GM23248 (cell line): ENCODE results near the gene SYVN1. TPM values are rescaled to one million over a fixed set of nuclear protein-coding genes. Genes with fewer than 3 reads are reported as not detected.
A peak's percentile ranks its signal among the peaks of the same experiment; 100 is the strongest.
"Not testable (repeated sequence)": the region's sequence is repeated elsewhere in the genome, so short reads cannot be mapped to it uniquely, and the experiment has no call there.

ENCODE experiments used
- DNase-seq: peaks from one replicate; pipeline ENCODE4 v3.0.0-alpha.2; 2015
- H2AFZ ChIP-seq: fragments of 200-600 bp; sonication (generic); 2 replicates; pipeline ENCODE4 v1.6.1; 2016; ENCODE audit warnings: antibody characterized with exemption
- H3F3A ChIP-seq: fragments of 200-600 bp; sonication (generic); 2 replicates; pipeline ENCODE4 v1.6.1; 2016; ENCODE audit warnings: mild to moderate bottlenecking, antibody characterized with exemption, mixed run types; ENCODE audit not compliant: insufficient read depth
- H3K27ac ChIP-seq: fragments of 200-600 bp; sonication (generic); 2 replicates; pipeline ENCODE4 v1.5.1; 2016; ENCODE audit warnings: mild to moderate bottlenecking
- H3K27me3 ChIP-seq: fragments of 200-600 bp; sonication (generic); replicated peaks from 2 replicates; pipeline ENCODE4 v1.6.1; 2016; ENCODE audit warnings: mild to moderate bottlenecking; ENCODE audit not compliant: insufficient read depth
- H3K36me3 ChIP-seq: fragments of 200-600 bp; sonication (generic); 2 replicates; pipeline ENCODE4 v1.6.1; 2016; ENCODE audit warnings: low read depth, mild to moderate bottlenecking
- H3K4me1 ChIP-seq: fragments of 200-600 bp; sonication (generic); 2 replicates; pipeline ENCODE4 v1.6.1; 2016; ENCODE audit warnings: mild to moderate bottlenecking; ENCODE audit not compliant: insufficient read depth
- H3K4me2 ChIP-seq: fragments of 200-600 bp; sonication (generic); one replicate; pipeline ENCODE4 v1.6.1; 2016; ENCODE audit warnings: mild to moderate bottlenecking; ENCODE audit not compliant: unreplicated experiment
- H3K4me3 ChIP-seq: fragments of 200-600 bp; sonication (generic); 2 replicates; pipeline ENCODE4 v1.5.1; 2016; ENCODE audit warnings: mild to moderate bottlenecking
- H3K79me2 ChIP-seq: fragments of 200-600 bp; sonication (generic); 2 replicates; pipeline ENCODE4 v1.6.1; 2016; ENCODE audit warnings: mild to moderate bottlenecking; ENCODE audit not compliant: insufficient read depth
- H3K9ac ChIP-seq: fragments of 200-600 bp; sonication (generic); 2 replicates; pipeline ENCODE4 v1.6.1; 2016; ENCODE audit warnings: mild to moderate bottlenecking
- H3K9me2 ChIP-seq: fragments of 200-600 bp; sonication (generic); 2 replicates; pipeline ENCODE4 v1.6.1; 2016; ENCODE audit warnings: mixed run types, mild to moderate bottlenecking, moderate library complexity; ENCODE audit not compliant: insufficient read depth
- H3K9me3 ChIP-seq: fragments of 200-600 bp; sonication (generic); one replicate; pipeline ENCODE4 v1.6.1; 2017; ENCODE audit warnings: low read depth
- H4K20me1 ChIP-seq: fragments of 200-600 bp; sonication (generic); 2 replicates; pipeline ENCODE4 v1.6.0; 2016; ENCODE audit not compliant: insufficient read depth
- EZH2 ChIP-seq: fragments of 200-600 bp; sonication (generic); IDR thresholded peaks from 2 replicates; pipeline ENCODE4 v1.6.1; 2018; ENCODE audit warnings: antibody characterized with exemption, mild to moderate bottlenecking; ENCODE audit not compliant: insufficient read depth, poor library complexity, severe bottlenecking
- EZH2phosphoT487 ChIP-seq: fragments of 200-600 bp; sonication (generic); IDR thresholded peaks from 2 replicates; pipeline ENCODE4 v1.6.1; 2018; ENCODE audit warnings: antibody characterized with exemption, moderate library complexity, mild to moderate bottlenecking, low read depth; ENCODE audit not compliant: insufficient read depth
- WGBS, 2 experiments: methylation state at CpG; one replicate each; pipeline ENCODE4 v1.1.6; 2015 to 2017; ENCODE audit warnings: low lambda C conversion rate in 2 of 2, low coverage in 1 of 2; ENCODE audit errors: missing lambda C conversion rate in 2 of 2; 5-methylcytosine and 5-hydroxymethylcytosine counted together
- in situ Hi-C: fragments of 300-500 bp; cut with MboI; formaldehyde crosslinking; loops from 2 replicates; pipeline ENCODE4 v1.15.0; 2020
- polyA plus RNA-seq: library from polyadenylated mRNA; unstranded; fragments of >200 nt; fragmentation: Nextera tagmentation; extraction: Ambion mirVana; gene quantifications from 2 replicates; pipeline ENCODE4 v1.2.1, GENCODE V29; 2016
- total RNA-seq: library from RNA; depleted of rRNA; stranded (reverse); fragments of >200 nt; shearing (Covaris generic); gene quantifications from 2 replicates; pipeline ENCODE4 v1.2.3, GENCODE V29; 2014

Gene SYVN1
- total and polyA plus RNA-seq, 2 experiments from 2014 or later = 21.2 to 29.5 TPM

DNA sequence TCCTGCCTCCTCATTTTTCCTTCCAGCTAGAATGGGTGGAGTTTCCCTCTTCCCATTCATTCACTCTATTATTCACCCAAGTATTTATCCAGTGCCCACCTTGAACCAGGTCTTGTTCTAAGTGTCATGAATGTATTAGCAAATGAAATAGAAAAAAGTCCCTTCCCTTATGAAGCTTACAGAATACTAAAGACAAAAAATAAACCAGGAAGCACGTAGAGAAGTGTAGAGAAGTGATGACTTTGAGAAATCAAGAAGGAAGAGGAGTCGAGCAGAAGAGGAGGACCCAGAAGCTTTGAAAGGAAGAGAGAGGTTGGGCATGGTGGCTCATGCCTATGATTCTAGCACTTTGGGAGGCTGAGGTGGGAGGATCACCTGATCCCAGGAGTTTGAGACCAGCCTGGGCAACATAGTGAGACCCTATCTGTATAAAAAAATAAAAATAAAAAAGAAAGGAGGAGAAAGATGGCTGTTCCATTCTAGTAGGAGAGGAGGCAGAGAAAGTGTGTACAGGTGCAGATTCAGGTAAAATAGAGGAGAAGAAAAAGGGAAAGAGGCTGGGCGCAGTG lies 17.1 kb upstream of the SYVN1 start:
- WGBS, 2 experiments = 49 to 58% methylated on average over 3 of the region's 3 CpGs
- no peak overlapping the region for H2AFZ ChIP-seq
- no peak overlapping the region for H3K4me2 ChIP-seq

DNA sequence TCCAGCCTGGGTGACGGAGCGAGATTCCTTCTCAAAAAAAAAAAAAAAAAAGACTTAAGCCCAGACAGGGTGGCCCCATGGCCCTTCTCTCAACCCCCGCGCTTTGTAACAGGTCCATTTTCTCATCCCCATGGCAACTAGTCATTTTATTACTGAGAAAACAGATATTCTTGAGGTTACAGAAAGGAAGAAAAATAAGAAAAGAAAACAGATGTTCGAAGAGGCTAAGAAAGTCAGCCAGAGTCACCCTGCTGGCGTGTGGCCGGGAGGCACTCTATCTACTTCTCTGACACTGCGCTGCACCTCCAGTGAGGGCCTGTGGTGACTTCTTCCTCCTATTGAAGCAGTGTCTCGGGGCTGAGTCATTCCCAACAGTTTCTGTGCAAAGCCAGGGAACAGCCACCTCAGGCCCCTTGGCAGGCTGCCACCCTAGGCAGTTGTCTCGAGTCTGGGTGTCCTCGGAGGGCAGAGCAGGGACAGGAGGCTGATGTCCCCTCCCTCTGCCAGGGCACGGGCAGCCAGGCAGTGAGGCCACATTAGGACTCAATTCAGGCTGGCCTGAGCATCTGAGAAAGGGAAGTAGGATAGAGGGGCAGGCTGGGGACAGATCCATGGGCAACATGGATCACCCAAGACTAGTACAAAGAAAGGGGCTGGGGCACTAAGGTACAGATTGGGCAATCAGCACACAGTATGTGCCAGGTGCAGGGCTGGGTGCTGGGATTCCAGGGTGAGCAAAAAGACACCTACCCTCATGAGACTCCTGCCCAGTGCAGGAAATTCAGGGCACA lies 16.4 kb upstream of the SYVN1 start:
- H3K4me2 ChIP-seq = peak overlapping the region; percentile 44
- in situ Hi-C loops = no loop called here

More for the DNA sequence above, 17.1 kb upstream of the SYVN1 start:
- Histone ChIP-seq H3K36me3 (no peaks in the 10 kb centered on the region), H3K9me2 (no peaks in the 10 kb centered on the region), H3K9ac (no peak overlapping the region), H3K4me1 (peaks cover 13% of the 10 kb centered on the region), H3K79me2 (no peaks in the 10 kb centered on the region), H3K4me3 (no peak overlapping the region), H3F3A (peaks cover 21% of the 10 kb centered on the region; the same call in 1 of the 2 replicates), H4K20me1 (no peaks in the 10 kb centered on the region), H3K27me3 (no peaks in the 10 kb centered on the region), H3K9me3 (no peaks in the 10 kb centered on the region), H3K27ac (no peak overlapping the region)
- in situ Hi-C loops = no loop called here
- no peak for TF ChIP-seq EZH2phosphoT487
- no peak for TF ChIP-seq EZH2
- no peak for DNase-seq

DNA sequence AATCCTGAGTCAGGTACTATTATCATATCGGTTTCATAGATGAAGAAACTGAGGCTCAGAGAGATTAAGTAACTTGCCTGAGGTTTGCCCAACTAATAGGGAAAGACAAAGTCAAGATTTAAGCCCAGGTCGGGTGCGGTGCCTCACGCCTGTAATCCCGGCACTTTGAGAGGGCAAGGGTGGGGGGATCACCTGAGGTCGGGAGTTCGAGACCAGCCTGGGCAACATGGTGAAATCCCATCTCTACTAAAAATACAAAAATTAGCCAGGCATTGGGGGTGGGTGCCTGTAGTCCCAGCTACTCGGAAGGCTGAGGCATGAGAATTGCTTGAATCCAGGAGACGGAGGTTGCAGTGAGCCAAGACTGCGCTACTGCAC lies 15.8 kb upstream of the SYVN1 start:
- in situ Hi-C loops, H3K36me3 ChIP-seq, H3K9me3 ChIP-seq, H3K79me2 ChIP-seq, H3K9me2 ChIP-seq, H4K20me1 ChIP-seq, H3K27me3 ChIP-seq, DNase-seq: not testable (repeated sequence)
- WGBS, 2 experiments = 50 to 53% methylated on average over 10 of the region's 10 CpGs
- Histone ChIP-seq H3K4me2 (peak overlapping the region; percentile 44), H3K4me1 (peaks cover 13% of the 10 kb centered on the region), H3K4me3 (0 out of 2 replicates have a peak overlapping the region, but pooled peaks have one; percentile 30), H3F3A (peaks cover 21% of the 10 kb centered on the region; the same call in 1 of the 2 replicates), H2AFZ (peak overlapping the region; percentile 19; the same call in 1 of the 2 replicates), H3K9ac (peak overlapping the region; percentile 44), H3K27ac (peak overlapping the region; percentile 53)

More for the DNA sequence above, 16.4 kb upstream of the SYVN1 start:
- Histone ChIP-seq H4K20me1 (no peaks in the 10 kb centered on the region), H3F3A (peaks cover 21% of the 10 kb centered on the region; the same call in 1 of the 2 replicates), H3K4me3 (peak overlapping the region; percentile 30), H3K27ac (peak overlapping the region; percentile 53), H3K79me2 (no peaks in the 10 kb centered on the region), H2AFZ (0 out of 2 replicates have a peak overlapping the region, but pooled peaks have one; percentile 19), H3K9me3 (no peaks in the 10 kb centered on the region), H3K4me1 (peaks cover 13% of the 10 kb centered on the region), H3K36me3 (no peaks in the 10 kb centered on the region), H3K27me3 (no peaks in the 10 kb centered on the region), H3K9ac (peak overlapping the region; percentile 44), H3K9me2 (no peaks in the 10 kb centered on the region)
- peak; percentile 96 for DNase-seq
- TF ChIP-seq EZH2 = no peak
- TF ChIP-seq EZH2phosphoT487 = no peak
- 3 to 6% methylated on average over 12 of the region's 12 CpGs for WGBS, 2 experiments

DNA sequence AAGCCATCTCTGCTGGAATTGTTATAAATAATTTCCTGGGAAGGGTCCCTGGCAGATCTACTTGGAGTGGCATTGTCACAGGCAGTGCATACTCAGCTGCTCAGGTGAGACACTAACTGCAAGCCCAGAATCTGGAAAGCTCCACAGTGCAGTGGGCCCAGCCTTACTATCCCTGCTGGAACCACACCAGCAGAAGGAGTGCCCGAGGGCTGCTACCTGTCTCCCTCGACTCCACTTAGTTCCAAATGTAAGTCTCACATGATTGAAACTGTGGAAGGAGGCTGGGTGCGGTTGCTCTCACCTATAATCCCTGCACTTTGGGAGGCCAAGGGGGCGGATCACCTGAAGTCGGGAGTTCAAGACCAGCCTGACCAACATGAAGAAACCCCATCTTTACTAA lies 14.3 kb upstream of the SYVN1 start:
- no peaks in the 10 kb centered on the region for H3K9me2 ChIP-seq
- H3K27me3 ChIP-seq = no peaks in the 10 kb centered on the region
- peaks cover 13% of the 10 kb centered on the region for H3K4me1 ChIP-seq
- H3K27ac ChIP-seq = no peak overlapping the region
- H4K20me1 ChIP-seq = no peaks in the 10 kb centered on the region
- H3K9ac ChIP-seq = no peak overlapping the region
- H3K4me3 ChIP-seq = no peak overlapping the region
- 76 to 83% methylated on average over 5 of the region's 5 CpGs for WGBS, 2 experiments
- H3F3A ChIP-seq = peaks cover 21% of the 10 kb centered on the region; the same call in 1 of the 2 replicates
- no peaks in the 10 kb centered on the region for H3K9me3 ChIP-seq
- H3K4me2 ChIP-seq = no peak overlapping the region
- DNase-seq = no peak
- in situ Hi-C loops = no loop called here
- H2AFZ ChIP-seq = no peak overlapping the region
- H3K79me2 ChIP-seq = no peaks in the 10 kb centered on the region
- no peaks in the 10 kb centered on the region for H3K36me3 ChIP-seq
- TF ChIP-seq EZH2 (no peak), EZH2phosphoT487 (no peak)
